TTC549 (cell line): Measurements from ENCODE around the gene FAM83F.

ENCODE experiments used
- FAIRE-seq: peaks from 2 replicates; lab custom pipeline; 2012; peaks lifted over from hg19 to GRCh38; lab: Jason Lieb, UNC

FAM83F gene

DNA sequence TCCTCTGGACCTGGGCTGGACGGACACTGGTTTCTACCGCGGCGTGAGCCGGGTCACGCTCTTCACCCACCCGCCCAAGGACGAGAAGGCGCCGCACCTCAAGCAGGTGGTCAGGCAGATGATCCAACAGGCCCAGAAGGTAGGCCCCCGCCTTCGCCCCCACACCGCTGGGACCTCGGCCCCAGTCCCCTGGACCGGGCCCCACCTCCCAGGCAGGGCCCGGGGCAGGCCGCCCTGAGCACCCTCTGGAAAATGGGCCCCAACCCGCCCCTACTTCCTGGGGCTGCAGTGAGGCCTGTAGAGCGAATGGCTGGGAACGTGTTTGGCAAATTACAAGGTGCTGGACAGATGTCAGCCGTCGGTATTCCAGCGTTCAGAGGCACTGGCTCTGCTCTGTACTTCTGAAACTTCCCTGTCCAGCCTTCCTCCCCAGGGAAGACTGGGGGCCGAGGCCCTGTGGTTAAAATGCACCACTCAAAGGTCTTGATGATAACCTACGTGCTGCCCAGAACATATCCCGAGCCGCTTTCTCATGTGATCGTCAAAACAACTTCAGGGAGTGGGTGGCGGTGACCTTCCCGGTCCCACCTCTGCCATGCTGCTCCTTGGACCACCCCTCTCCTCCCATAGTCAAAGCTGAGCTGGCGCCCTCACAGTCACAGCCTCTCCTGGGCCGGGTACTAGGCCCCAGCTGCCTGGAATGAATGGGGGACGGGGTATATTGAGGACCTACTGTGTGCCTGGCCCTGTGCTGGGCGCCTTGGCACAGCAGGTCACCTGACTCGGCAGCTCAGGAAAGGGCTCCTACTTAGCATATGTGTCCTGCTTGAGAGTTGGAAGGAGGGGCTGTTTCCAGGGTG, 869 bp downstream of the FAM83F start:
- no peak for FAIRE-seq

DNA sequence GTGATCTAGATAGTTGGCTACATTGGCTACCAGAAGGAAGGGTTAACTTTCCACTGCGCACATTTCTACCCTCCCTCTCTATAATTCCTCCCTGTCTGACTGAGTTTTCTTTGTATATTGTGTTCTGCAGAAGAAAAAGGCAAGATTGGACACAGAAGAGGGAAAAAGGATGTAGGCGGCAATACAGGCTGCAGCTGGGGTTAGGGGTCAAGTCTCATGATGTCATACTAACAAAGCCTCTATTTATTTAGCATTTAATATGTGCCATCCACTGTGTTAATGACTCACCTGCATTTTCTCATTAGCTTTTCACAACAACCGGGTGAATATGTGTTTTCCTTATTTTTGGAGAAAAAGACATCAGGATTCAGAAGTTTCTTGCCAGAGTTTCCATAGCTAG, 2.0 kb downstream of the FAM83F start:
- FAIRE-seq: no peak

DNA sequence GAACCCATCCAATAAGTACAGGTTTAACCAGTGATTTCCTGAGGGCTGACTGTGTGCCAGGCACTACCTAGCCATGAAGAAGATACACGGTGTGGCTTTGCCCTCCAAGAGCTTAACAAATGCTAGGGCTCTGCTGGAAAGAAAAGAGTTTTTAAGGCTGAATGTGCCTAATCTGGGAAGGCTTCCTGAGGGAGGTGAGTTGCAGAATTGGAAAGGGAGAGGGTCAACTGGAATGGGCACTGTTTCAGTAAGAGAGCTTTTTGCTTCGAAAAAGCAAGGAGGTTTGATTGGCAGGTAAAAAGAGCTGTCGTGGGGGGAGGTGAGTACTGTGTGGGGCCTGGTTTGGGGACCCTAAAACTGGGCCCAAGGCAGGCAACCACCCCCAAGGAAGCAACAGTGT, 2.7 kb downstream of the FAM83F start:
- FAIRE-seq: no peak

DNA sequence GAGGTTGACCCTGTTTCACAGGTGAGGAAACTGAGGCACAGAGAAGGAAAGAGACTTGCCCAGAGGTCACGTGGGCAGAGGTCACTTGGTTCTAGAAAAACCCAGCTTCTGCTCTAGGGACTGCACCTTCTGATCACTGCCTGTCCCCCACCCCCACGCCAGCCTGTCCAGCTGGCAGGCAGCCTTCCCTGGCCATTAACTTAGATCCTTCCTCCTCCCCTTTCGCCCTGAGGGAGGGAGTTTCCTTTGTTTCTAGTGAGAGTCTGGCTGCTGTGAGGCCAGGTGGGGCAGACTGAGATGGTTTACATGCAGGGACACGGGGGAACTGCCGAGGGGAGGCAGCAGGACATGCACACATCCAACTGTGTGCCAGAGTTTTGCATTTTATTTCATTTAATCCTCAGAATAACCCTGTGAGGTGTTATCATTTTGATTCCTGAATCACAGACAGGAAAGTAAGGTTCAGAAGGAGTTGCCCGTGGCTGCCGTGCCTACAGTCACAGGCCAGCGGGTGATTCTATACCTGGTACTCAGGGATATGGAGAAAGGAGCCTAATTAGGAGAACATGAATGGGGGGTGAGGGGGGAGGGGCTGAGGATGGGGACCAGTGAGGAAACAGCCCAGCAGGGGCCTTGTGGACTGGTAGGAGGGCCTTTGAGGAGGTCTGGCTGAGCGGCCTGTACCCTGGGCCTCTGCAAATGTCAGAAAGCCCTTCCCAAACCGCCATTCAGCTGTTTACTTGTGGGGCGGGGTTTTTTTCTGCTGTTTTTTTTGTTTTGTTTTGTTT, 3.4 kb downstream of the FAM83F start:
- no peak for FAIRE-seq

DNA sequence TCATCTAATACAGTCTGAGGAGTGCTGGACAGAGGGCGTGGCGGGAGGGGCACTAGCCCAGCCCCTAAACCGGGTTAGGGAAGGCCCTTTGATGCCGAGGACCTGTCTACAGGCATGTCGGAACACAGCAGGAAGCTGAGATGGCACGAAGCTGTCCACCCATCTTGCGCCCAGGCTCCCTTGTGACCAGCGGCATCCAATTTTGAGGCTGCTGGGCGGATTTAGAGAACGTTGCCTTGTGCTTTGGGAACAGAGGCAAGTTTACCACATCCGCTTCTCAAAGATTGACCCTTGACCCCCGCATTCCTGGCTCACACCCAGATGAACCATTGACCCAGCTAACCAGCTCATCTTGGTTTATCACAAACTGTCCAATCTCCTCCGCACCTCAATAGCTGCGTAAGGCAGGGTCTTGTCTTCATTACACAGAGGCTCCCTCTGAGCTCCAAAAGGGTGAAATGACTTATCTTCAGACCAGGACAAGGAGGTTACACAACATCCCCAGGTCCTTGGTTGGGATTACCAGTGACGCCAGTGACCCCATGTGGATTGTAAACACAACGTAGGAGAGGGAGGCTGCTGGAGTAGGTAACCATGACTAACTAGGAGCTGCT, 4.5 kb downstream of the FAM83F start:
- no peak for FAIRE-seq

DNA sequence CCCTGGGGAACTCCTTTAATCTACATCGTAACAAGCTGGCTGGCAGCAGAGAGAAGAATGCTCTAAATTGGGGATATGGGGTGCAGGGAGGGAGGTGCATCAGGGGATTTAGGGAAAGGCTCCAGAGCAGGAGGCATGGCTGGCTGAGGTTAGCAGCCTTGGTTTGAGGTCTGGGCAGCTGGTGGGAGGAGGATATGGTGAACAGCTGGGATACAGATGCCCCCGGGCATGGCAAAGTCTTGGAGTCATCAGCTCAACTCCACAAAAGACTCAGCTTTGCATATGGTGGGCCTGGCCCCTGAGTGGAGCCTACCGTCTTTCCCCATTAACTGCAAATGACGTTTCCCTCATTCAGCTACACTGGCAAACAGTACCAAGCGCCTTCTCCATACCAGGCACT, 5.4 kb downstream of the FAM83F start:
- no peak for FAIRE-seq

DNA sequence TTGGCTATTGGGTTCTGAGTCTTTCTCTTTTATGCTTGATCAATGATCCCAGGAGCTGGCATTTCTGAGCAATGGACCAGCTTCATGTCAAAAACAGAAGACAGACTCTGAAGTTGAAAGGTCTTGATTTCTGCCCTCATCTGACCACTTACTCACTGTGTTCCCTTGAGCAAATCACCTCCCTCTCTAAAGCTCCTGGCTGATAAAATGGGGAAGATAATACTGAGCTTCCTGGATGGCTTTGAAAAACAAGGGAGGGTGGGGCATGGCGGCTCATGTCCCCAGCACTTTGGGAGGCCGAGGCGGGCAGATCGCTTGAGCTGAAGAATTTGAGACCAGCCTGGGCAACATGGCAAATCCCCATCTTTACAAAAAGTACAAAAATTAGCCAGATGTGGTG, 6.4 kb downstream of the FAM83F start:
- FAIRE-seq: no peak

DNA sequence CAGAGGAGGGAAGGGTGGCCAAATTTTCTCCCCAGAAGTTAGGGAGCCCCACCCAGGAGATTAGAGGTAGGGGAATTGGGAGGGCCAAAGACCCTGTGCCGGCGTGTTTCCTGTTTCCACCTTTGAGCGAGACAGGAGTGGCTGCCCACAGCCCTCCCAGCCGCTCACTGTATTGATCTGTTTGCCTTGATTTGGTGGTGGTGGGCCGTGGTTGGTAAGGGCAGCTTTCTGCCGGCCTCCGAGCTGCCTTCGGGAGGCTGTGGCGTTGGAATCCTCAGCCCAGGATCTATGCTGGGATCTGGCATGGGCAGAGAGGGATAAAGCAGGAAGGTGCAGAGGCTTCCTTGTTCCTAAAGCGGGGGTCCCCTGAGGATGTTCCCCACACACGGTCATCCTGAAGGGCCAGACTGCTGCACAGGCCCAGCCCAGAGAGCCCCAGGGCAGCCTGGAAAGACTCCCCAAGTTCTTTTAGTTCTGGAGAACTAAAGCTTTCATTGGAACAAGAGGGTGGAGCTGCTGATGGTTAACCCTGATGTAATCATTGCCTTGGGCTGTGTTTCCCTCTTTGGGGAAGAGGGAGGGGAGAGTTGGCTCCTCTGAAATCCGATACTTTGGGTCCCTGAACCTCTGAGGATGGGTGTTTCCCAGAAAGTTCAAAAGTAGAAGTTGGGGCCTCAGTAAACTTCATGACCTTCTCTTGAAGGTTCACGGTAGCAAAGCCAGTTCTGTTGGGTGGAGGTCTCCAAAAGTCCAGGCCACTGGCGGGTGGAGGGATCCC, 7.2 kb downstream of the FAM83F start:
- no peak for FAIRE-seq

DNA sequence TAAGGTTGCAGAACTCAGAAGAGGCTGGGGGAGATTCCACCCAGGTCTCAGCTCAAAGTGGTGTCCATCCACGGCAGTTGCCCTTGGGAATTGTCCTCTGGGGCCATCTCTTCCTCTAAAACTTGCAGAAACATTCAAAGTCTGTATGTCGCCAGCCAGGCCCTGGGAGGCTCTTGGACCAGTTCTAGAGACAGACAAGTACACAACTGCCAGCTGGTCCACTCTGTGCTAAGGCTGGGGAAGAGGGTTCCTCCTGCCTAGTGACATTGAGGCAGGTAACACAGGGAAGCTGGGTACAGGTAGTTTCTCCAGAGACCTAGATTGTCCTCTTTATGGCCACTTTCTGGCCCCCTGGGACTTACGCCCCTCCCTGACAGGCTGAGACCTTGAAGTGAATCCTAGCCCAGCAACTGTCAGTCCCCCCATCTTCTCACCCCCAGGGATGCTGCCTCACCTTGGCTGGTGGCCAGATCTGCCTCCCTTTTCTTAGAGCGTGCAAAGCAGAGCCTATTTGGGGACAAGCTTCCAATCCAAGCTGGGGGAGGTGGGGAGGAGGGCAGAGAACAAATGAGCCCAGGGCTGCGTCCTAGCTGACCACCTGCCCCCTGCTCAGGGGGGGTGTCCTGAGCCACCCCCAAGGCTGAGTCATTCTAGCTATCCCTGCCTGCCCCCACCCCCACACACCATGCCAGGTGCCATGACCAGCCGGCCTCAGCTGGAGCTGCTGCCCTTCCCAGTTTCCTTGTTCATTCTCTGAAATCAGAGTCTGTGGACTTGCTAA, 8.4 kb downstream of the FAM83F start:
- FAIRE-seq: no peak

DNA sequence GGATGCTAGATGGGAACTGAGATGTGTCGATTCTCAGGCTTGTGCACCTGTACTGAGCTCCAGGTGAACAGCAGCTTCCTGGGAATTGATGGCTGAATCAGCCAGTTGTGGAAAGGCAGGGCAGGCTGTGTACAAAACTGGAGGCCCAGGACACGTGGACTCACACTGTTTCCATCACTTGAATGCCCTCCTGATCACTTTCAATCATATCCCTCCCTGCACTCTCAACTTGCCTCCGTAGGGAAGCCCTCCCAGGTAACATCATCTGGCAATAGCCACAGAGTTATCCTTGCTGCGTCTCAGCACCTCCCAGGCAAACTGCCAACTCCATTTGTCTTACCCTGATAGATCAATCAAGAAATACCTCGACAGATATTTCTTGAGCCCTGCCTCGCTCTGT, 10.1 kb downstream of the FAM83F start:
- no peak for FAIRE-seq

DNA sequence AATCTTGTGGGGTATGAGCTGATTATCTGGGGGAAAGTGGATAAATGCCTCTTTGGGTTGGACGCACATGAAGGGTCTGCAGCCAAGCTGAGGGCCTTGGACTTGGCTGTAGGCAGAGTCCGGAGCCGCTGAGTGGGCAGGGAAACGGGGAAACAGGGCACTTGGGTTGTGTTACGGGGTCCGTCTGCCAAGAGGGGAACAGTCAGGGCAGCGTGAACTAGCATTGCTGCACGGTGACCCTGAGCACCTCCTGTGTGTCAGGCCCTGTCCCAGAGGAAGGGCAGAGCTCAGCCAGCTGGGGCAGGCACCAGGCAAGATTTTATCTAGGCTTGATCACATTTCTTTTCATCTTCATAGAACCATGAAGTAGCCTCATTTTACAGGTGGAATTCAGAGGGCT, 11.9 kb downstream of the FAM83F start:
- no peak for FAIRE-seq

DNA sequence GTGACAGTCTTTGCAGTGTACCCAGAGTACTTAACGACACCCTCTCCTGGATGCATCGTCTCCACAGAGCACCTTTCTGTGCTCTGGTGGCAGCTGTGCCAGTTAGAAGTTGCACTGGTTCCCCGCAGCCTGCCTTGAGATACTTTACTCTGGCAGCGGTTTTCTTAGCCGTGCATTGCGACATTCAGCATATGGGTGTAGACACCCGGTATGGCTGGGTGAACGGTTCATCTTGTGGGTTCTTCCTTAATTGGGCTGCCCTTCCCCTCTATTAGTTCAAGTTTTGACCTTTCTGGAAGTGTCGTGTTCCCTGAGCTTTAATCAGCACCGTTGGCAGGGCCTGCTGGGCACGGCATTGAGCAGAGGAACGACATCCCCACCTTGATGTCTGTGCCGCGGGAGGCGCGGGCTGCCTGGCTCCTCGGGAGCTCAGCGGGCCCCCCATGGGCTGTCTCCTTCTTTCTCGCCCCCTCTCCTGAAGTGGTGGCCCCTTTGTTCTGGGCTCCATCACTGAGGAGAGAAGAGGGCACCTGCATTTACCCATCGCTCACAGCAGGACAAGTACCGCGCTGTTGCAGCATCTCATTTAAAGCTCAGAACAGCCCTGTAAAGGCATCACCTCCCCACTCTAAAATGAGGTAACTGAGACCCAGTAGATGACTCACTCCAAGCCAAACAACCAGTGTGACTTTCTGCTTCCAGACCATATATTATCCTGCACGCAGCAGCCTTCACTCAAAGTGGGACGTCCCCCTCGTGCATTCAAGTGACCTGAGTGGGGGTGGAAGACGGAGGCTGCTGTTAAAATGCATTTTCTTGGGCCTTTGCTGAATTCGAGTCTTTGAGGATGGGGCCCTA, 13.3 kb downstream of the FAM83F start:
- no peak for FAIRE-seq

DNA sequence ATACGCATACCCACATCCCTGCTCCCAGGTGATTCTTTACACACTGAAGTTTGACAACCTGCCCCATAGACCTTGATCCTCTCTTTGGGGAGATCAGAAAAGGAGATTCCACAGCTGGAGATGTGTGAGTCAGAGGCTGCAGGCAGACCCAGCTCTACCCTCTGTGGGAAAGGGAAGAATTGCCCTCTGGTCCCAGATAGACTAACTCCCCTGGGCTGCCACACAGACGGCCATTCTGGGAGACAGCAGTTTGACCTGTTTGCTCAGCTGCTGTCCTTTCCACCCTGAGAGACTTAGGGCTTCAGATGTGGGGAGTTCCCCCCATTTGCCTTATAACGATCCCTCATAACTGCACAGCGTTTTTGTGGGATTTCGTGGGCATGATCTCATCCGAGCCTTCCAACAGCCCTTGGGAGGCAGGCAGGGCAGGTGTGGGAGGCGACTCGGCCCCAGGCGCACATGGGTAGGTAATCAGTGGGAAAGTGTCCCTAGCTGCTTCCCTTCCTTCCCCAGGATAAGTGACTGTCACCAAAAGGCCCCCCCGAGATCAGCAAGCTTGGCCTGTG, 14.1 kb downstream of the FAM83F start:
- no peak for FAIRE-seq

DNA sequence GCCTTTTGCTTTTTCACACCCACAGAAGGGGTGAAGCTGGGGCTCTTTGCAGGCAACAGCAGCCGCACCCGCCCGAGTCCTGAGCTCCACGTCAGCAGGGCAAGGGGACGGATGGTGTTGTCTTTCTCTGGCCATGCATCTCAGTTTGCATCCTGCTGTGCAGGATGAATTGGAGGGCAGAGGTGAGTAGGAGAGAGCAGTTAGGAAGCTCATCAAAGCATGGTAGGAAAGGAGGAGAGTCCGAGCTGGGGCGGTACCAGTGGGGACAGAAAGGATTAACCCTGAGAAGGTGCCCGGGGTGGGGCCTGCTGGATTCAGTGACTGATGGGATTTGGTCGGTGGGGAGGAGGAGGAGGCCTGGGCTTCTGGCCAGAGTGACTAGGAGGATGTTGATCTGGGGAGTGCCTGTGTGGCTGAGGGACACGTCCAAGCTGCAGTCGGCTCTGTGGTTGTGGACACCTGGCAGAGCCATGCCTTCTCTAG, 14.6 kb downstream of the FAM83F start:
- FAIRE-seq: no peak

DNA sequence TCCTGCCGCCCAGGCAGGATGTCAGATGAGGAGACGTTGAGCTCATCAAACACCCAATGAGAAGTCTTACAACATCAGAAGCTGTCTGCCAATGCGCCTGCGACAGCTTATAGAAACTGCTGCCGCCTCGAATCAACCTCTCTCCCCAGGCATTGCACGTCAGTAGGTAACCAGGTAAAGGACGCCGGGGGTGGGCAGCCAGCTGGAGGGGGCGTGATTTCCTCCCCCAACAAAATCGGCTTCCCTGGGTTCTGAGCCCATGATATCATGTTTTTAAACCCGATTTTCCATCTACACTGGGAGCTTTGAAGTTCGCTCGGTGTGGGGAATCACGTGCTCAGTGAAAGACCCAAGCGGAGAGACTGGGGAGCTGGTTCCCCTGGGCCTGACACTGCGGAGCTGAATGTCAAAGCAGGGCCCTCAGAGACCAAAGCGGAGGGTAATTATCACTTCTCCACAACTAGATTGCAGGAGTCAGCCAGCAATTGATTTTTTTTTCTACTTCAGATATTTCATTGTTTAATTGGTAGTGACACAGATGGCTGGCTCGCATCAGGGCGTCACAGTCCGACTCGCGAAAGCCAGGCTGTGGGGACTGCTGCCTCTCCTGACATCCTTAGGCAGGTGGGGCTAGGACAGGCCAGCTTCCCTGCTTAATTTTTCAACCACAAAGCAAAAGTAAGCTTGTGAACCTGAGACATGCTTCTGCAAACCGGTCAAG, 15.4 kb downstream of the FAM83F start:
- FAIRE-seq: no peak

DNA sequence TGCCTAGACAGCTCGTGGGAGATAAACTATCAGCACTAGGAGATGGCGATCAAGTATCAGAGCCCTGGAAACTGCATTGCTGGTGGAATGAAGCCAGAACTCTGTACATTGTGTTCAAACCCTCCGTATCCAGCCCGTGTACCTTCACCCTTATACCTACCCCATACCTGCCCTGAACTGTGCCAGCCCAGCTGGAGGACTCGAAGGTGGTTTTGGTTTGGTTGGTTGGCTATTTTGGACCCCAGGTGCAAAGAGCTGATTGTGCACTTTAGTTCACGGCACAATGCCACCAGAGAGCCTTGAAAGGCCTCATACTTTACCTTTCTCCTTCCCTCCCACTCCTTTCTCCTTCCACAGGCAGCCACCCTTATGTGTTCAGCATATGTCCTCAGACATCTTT, 16.0 kb downstream of the FAM83F start:
- FAIRE-seq: no peak

DNA sequence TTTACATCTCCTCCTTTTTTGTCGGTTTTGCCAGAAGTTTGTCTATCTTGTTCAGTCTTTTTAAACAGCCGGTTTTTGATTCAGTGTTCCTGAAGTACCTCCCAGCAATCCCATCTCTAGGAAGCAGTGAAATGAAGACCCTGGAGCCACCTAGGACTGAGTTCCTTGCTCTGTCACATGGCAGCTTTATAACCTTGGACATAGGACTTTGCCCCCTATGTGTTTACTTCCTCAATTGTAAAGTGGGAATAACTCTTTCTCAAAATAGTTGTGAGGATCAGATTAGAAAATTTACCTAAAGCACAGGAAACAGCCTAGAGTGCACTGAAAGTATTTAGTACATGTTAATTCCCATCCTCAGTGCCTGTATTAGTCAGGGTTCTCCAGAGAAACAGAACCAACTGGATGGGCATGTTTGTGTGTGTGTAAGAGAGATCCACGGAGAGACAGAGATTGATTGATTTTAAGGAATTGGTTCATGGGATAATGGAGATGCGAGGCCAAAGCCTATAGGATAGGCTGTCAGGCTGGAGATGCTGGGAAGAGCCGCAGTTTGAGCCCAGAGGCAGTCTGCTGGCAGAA, 20.0 kb downstream of the FAM83F start:
- FAIRE-seq: no peak

DNA sequence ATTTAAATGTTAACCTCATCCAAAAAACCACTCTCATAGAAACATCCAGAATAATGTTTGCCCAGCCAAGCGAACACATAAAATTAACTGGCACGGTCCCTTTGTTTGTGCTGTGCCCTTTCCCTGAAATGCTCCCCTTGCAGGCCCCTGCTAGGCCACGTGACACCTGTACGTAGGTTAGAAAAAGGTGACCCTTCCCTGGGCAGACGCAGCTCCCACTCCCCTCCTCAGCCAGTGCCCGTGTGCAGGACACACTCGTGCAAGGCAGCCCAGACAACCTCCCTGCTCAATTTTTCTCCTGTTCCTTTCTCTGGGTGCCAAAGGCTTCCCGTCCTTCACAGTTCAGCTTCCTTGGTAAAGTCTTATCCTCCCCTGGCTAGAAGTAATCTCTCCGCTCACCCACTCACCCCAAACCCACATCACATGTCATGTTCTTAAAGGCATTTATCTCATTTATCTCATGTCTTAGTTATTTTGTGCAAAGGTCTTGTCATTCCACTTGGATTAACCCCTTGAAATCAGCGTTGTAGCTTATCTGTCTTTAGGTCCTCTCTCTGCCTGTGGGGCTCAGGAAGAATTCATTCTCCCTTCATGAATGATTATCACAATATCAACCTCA, 20.7 kb downstream of the FAM83F start:
- FAIRE-seq: no peak

DNA sequence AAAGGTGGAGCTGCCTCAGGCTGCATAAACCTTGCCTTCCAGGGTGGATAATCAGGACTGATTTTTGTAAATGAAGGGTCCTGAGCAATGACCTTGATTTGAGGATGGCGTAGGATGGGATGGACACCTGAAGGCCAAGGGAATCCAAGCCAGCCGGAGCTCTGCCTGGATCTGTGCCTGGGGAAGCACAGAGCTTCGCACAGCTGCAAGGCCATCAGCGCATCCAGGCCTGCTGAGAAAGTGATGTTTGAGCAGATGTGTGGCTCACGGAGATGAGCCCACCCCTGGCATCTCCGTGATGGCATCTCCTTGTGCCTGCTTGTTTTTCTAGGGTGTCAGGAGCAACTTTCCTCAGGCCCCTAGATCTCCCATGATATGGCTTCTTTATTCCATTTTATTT, 23.3 kb downstream of the FAM83F start:
- FAIRE-seq: no peak
